Activated CD8-positive, alpha-beta memory T cell treated with anti-CD3 and anti-CD28 coated beads, Interleukin-2, amount 50 U/mL, for 4 hours (primary cell): ENCODE results near the gene KCNG3.

Experiments
- DNase-seq: peaks from one replicate; pipeline ENCODE4 v3.0.0-alpha.2; 2020

Gene KCNG3

DNA sequence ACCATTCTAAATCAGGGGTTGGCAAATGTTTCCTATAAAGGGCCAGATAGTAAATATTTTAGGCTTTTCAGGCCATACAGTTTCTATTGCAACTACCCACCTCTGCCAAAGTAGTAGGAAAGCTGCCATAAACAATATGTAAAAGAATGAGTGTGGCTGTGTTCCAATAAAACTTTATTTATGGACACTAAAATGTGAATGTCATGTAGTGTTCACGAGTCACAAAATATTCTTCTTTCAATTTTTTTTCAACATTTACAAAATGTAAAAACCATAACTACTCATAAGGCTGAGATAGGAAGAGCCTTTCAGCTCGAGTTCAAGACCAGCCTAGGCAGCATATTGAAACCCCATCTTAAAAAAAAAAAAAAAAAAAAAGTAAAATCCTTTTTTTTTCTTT is 13.4 kb downstream of the KCNG3 start:
- DNase-seq, result no peak

DNA sequence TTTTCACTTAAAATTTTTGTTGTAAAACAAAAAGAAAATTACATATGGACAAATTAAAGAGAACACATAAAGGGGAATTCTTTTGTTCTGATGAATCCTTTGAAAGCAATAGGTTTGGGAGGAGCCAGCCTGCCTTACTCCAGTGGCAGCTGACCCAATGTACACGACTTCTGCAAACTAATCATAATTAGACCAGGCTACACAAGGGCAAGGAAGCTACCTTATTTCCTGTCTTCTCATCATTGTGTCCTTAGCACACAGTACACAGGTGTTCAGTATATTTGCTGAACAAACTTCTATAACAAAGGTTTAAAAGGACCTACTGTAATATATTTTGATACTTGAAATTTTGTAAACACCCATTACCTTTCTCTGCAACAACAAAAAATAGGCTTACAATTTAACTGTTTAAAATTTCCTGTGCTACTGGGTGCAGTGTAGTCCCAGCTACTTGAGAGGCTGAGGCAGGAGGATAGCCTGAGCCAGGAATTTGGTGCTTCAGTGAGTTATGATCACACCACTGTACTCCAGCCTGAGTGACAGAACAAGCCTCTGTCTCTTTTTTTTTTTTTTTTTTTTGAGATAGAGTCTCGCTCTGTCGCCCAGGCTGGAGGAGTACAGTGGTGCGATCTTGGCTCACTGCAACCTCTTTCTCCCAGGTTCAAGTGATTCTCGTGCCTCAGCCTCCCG is 18.9 kb downstream of the KCNG3 start:
- no peak for DNase-seq

DNA sequence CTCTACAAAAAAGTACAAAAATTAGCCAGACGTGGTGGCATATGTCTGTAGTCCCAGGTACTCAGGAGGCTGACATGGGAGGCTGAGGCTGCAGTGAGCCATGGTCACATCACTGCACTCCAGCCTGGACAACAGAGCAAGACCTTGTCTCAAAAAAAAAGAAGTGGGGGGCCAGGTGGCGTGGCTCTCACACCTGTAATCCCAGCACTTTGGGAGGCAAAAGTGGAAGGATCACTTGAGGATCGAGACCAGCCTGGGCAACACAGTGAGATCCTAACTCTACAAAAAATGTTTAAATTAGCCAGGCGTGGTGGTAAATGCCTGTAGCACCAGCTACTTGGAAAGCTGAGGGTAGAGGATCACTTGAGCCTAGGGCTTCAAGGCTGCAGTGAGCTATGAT is 23.1 kb downstream of the KCNG3 start:
- no peak for DNase-seq

DNA sequence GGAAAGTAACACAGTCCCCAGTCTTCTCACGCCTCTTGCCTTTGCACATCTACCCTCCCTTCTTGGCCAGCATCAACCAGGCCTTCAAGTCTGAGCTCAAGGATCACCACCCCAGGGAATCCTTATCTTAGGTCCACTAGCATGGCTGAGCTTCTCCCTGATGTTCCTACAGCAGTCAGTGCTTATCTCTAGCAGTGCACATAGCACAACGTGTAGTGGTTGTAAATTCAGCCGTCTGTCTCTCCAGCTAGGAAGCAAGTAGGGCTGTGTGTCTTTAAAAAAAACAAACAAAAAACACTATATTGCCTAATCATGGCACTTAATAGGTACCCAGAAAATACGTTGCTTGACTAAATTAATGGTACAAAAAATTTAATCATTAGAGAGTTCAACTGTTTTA is 29.2 kb downstream of the KCNG3 start:
- no peak for DNase-seq

DNA sequence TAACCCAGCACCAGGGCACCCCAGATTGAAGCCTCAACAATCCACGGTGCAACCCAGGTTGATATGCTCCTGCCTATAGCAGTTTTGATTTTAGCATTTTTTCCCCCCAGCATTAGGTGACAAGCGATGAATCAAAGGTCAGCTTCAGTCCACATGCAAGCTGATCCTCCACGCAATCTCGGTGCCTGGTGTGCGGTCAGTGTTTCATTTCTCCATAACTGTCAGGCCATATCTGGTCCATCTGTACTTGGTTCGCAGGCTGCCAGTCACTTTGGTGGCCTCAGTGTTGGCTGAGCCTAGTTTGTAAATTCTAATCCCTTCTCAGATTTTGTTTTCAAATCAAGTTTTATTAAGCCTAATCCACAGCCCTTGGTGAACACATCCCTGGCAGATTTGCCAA is 30.2 kb downstream of the KCNG3 start:
- DNase-seq, result no peak

DNA sequence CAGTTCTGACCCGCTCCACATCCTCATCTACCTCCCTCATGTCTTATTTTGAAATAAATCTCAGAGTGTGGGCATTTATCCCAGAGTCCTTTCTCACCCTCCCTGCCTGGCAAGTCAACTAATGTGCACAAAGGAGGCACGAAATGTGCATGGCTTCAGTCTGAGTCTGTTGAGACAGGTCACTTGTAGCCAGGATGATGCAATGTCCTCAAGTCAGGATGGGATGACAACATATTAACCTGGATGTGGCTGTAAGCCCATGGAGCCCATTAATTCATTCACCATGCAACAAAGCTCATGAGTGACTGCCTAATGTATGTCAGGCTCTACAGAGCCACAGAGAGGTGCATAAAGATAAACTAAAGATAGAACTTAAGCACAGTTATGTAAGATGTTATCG is 34.5 kb downstream of the KCNG3 start:
- no peak for DNase-seq

DNA sequence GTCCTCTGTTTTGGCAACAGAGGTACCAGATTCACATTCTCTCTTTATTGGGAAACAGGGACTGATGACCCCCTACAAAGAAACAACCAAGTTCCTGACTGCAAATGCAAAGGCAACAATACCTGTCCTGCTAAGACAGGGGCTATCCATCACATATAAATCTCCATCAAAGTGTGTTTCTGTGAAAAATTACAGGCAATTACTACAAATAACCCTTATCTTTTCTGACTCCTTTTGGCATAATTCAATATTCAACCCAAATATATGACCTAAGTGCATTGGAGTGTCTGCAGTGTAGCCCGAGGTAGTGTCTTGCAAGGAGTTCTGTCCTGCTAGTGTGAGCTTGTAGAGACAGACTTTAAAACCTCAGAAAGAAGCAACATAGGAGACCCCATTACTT is 35.4 kb downstream of the KCNG3 start:
- DNase-seq, result no peak

DNA sequence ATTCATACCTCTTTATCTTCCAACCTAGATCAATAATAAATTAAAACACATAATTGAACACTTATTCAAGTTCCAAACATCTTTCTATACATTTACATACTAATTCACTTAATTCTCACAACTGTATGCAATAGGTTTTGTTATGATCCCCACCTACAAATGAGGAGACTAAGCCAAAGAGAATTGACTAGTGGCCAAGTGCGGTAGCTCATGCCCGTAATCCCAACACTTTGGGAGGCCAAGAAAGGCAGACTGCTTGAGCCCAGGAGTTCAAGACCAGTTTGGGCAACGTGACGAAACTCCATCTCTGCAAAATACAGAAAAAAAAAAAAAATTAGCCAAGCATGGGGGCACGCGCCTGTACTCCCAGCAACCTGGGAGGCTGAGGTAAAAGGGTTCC is 36.8 kb downstream of the KCNG3 start:
- DNase-seq, result no peak

DNA sequence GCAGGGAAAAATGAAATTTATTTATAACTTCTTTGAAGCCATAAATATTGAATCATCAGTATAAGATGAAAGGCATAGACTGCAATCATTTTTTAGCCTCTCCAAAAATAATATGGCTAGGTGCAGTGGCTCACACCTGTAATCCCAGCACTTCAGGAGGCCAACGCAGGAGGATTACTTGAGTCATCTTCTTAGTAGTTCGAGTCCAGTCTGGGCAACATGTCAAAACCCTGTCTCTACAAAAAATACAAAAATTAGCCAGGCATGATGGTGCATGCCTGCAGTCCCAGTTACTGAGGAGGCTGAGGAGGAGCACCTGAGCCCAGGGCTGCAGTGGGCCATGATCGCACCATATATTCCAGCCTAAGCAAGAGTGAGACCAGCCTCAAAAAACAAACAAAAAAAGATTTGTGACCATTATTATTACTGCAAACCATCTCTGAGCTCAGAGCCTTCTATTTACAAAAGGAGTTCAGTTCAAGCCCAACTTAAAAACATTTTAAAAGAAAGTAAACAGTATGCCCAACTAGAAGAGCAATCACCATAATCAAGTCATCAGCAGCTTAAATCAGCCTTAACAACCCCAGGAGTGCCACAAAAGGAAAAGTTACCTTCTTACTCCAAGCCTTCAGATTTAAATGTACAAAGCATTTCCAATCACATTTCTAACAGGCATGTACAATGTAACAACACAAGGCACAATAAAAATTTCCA is 37.5 kb downstream of the KCNG3 start:
- no peak for DNase-seq

DNA sequence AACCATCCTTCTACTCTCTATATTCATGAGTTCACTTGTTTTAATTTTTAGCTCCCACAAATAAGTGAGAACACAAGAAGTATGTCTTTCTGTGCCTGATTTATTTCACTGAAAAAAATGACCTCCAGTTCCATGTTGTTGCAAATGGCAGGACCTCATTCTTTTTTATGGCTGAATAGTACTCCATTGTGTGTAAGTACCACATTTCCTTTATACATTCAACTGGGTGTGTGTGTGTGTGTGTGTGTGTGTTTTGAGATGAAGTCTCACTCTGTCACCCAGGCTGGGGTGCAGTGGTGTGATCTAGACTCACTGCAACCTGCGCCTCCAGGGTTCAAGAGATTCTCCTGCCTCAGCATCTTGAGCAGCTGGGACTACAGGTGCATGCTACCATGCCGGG is 41.2 kb downstream of the KCNG3 start:
- no peak for DNase-seq

DNA sequence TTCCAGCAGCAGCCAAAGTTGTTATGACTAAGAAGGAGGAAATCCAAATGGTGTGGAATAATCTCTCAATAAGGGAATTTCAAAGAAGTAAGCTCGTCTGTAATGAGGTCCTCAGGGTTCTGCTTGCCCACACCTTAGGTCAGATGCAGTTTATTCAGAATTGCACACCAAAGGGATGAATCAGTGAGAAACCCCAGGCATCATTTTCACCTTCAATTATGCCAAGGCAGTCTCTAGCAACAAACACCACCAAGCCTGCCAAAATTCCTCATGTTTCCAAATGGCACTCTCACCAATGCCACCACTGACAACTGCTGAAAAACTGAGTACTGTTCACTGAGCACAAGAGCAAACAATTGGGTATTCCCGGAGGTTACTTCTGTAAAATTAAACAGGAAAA is 43.6 kb downstream of the KCNG3 start:
- DNase-seq, result no peak

DNA sequence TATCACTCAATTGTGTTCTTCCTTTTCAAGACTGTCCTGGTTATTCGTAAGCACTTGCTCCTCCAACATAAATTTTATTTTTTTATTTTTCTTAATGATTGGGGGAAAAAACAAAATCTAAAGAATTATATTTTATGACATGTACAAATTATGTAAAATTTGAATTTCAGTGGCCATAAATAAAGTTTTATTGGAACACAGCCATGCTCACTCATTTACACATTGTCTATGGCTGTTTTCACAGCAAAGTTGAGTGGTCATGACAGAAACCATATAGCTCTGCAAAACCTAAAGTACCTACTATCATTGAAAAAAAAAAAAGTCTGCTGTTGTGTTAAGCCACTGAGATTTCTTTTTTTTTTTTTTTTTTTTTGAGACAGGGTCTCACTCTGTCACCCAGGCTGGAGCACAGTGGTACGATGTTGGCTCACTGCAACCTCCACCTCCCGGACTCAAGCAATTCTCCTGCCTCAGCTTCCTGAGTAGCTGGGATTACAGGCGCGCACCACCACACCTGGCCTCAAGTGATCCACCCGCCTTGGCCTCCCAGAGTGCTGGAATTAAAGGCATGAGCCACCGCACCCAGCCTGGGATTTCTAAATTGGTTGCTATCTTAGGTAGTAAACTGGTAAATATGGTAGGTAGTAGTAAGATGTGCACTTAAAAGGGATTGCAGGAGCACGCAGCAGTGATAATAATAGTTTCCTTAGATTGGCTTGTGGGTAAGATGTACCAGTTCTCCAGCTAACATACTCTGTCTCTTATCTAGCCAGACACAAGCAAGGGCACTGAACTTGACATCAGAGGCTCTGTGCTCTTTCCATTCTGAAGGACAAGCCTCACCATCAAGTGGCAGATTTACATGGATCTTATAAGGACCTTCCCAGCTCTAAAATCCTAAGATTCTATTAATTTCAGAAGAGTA is 44.4 kb downstream of the KCNG3 start:
- no peak for DNase-seq

DNA sequence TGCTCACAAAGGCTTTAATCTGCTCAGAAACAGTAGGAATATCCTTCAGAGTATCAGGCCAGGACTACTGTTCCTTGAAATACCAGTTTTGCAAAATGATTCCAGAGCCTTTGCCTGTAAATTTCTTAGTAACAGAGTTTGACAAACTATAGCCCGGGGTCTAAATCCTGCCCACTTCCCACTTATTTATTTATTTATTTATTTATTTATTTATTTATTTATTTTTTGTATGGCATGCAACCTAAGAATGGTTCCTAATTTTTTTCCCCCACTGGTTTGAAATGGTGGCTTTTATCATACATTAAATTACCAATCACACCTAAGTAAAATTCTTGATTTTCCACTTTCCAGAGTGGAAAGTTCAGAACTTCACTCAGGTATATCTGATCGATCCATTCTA is 45.6 kb downstream of the KCNG3 start:
- no peak for DNase-seq

DNA sequence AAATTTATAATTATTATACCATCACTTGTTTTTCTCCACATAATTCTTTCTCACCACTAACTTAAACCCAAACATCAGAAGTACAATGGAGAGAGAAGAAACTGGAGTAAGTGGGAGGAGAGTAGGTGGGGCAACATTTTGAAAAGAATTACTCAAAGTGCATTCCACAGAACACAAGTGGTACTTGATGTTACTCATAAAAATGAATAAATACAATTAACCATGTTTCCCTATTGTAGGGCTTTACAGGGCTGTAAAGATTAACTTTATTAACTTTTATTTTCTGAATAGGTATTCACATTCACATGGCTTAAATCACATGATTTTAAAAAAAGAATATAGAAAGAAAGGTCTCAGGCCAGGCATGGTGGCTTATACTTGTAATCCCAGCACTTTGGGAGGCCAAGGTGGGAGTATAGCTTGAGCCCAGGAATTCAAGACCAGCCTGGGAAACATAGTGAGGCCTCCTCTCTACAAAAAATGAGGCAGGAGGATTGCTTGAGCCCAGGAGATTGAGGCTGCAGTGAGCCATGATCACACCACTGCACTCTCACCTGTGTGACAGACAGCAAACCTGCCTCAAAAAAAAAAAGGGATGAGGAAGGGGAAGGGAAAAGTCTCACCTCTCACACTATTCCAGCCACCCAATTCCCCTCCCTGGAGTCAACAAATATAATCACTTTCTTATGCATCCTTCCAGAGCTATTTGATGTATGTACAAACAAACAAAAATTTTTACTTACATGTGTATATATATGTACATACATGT is 47.1 kb downstream of the KCNG3 start:
- DNase-seq, result no peak

DNA sequence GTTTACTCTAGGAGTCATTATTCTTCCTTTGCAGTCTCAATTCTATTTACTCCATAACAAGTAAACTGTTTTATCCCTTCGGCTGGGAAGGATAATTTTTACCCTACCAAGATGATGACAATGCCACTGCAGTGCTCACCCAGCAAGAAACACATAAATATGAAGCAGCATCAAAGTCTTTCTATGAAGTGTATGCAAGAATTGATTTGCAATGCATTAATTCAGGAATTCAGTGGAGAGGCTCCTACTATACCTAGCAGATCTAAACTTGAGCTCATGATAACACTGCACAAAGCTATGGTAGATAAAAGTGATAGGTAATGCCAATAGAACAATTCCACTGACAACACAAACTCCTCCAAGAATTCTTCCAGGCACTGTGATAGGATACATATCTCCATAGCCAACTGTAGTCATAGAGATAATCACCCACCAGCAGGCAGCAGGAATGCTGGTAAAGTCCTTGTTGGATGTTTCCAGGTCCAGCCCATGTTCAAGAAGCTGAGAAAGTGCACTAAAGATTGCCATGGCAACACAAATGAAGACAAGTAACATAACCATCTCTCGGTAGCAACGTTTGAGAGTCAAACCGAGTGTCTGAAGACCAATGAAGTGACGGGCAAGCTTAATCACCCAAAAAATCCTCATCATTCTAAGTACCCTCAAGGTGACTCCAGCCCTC is 49.9 kb downstream of the KCNG3 start:
- no peak for DNase-seq

DNA sequence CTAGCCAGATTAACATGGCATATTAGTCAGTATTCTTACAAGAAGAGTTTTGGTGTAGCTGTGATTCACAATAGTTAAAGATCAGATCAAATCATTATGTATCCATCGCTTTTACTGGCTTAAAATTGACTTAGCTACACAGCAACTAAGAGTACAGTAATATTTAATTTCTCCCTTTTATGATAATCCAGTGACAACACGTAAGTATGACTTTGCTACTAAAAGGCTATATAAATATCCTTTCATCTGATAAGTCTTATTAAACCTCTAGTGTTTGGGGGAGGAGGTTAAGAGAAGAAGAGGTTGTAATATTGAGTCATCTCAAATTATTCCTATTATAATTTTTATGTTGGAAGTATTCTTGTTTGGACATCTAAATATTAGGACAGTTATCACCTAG is 51.0 kb downstream of the KCNG3 start:
- no peak for DNase-seq

DNA sequence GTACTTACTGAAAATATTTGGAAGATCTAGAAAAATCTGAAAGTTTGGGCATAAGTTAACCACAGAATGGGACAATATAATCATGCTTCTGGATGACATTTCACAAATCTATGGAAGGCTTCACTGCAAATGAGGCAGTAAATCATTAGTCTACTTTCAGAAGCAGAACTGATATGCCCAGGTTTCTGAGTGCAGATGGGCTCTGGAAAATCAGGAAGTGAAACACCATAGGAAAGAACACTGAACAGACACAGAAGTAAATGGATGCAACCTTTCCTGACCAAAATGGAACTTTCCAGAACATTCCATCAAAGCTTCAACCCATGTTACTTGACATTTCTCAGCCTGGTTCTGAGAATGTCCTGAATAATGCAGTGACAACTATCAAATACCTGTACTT is 55.1 kb downstream of the KCNG3 start:
- no peak for DNase-seq

DNA sequence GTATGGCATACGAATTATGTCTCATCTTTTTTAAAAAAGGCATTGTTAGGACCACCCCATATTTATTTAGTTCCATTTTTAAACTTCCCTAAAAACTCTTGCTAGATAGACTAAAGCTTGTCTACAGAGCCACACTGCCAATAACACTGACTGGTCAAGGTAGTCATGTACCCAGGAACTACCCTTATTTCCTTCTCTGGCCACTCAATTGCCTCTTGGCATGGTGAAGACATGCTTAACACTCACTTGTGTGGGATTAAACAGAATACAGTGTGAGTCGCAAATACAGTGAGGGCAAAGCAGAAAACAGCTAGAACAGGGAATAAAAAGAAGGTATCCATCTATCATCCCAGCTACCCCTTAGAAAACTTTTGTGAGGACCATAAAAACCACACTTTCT is 57.4 kb downstream of the KCNG3 start:
- DNase-seq, result no peak

DNA sequence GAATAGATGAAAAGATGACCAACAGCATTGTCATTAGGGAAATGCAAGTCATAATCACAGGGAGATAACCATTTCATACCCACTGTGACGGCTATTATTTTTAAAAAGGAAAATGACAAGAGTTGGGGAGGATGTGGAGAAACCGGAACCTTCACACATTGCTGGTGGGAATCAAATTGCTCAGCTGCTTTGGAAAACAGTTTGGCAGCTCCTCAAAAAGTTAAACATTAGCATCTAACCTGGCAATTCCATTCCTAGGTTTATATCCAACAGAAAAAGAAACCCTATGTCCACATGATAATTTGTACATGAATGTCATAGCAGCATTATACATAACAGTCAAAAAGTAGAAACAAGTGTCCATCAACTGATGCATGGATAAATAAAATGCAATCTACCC is 58.2 kb downstream of the KCNG3 start:
- no peak for DNase-seq

DNA sequence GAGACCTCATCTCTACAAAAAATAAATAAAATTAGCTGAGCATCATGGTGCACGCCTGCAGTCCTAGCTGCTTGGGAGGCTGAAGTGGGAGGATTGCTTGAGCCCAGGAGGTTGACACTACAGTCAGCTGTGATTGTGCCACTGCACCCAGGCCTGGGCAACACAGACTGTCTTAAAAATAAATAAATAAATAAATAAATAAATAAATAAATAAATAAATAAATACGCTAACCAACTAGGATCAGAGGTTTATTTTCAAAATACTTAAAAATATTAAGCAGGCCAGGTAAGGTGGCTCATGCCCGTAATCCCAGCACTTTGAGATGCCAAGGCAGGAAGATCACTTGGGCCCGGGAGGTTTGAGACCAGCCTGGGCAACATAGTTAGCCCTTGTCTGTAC is 63.6 kb downstream of the KCNG3 start:
- no peak for DNase-seq

DNA sequence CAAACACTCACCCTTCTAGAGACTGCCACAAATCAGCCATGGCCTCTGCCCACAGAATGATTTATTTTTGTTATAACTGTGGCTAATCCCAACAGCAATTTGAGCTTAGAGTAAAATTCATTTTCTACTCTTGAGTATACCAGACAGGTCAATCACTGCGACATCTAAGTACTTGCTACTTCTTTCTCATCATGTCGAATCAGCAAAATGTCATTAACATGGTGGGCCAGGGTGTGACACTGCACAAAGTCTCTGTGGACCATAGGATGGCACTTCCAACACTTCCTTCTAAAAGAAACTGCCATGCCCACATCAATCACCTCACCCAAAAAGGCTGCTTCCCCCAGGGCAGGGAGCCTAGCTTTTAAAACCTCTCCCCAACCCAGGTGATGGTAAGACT is 64.4 kb downstream of the KCNG3 start:
- no peak for DNase-seq

DNA sequence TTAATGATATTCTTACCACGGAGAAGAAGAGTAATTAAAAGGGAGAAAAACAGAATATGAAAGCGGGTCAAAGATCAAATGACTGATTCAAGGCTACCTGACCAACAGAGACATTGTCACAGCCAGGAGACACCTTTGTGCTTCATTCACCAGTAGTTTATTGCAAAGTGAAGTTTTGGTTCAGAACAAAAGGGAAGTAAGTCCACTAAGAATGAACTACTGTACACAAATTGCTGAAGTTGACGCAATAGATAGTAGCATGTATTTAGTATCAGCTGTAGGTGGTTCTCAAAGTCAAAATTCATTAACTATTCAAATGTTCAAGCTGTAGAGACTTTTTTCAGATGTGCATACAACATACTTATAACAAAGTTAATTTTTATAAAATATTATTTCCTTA is 68.1 kb downstream of the KCNG3 start:
- no peak for DNase-seq

DNA sequence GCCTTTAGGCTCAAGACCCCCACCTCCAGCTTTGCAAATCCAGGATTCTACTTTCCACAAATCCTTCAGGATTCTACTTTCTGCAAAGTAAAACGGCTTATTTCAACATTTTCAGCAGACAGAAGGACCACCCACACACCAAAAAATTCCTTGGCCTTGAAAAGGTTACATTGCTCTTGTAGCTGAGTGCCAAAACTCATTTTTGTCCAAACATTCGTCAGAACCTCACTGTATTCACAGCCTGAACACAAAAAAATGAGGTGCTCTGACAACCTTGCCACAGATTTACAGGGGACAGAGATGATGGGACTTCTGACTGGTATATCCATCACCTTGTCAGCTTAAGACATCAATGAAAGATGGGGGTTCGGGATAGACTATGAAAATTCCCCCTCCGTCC is 69.7 kb downstream of the KCNG3 start:
- no peak for DNase-seq
